ENCODE results near the gene WDR1. TPM values are rescaled to one million over a fixed set of nuclear protein-coding genes. Genes with fewer than 3 reads are reported as not detected.

WDR1 gene
- total and polyA plus RNA-seq, 2 of the 13 experiments (the other 11 are each of a cell fraction or from before 2014, with no cell fraction given), result 106 to 198 TPM

DNA sequence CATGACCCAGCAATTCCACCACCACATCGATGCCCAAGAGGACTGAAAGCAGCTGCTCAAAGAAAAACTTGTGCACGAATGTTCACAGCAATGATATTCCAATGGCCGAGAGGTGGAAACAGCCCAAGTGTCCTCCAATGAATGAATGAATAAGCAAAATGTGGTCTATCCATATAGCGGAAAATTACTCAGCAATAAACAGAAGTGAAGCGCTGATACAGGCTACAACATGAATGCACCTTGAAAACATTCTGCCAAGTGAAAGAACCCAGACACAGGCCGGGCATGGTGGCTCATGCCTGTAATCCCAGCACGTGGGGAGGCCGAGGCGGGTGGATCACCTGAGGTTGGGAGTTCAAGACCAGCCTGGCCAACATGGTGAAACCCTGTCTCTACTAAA, 90.1 kb downstream of the WDR1 start:
- Histone ChIP-seq H2AFZ (ENCODE audit: low read length) (no peak overlapping the region), H3K27me3 (ENCODE audit: control insufficient read depth in 1 of 2, insufficient read depth in 2 of 2, low read length in 2 of 2) (no peaks in the 10 kb centered on the region), H3K9ac (ENCODE audit: insufficient read depth, low read depth, low read length) (no peak overlapping the region), H3K4me3 (replicated peaks in 1 of 3; ENCODE audit: insufficient read depth in 1 of 3, low read depth in 2 of 3, low read length in 3 of 3) (no peak overlapping the region), H4K20me1 (ENCODE audit: insufficient read depth, low read length) (no peaks in the 10 kb centered on the region), H3K79me2 (ENCODE audit: insufficient read depth, low read length) (peaks cover 4% of the 10 kb centered on the region), H3K4me1 (ENCODE audit: insufficient read depth, low read length) (peaks cover 88% of the 10 kb centered on the region), H3K4me2 (ENCODE audit: low read depth, low read length) (no peak overlapping the region), H3K27ac (ENCODE audit: extremely low read length, insufficient read depth, low read length) (no peak overlapping the region), H3K36me3 (replicated peaks in 1 of 2; ENCODE audit: control insufficient read depth in 1 of 2, insufficient read depth in 2 of 2, low read length in 2 of 2) (no peaks in the 10 kb centered on the region), H3K9me3 (ENCODE audit: low read length) (no peaks in the 10 kb centered on the region)
- no peak for ATAC-seq
- no peak for DNase-seq (ENCODE audit: low spot score)
- FAIRE-seq, result no peak
- 82% methylated on average over 9 of the region's 9 CpGs for WGBS (ENCODE audit: low lambda C conversion rate)
- BruUV-seq (replicated peaks), result no TSS peak
- in situ Hi-C loops (cut with HindIII; ENCODE audit: extremely low pct_ligation_motif_present, low pct_unique_long_range_greater_than_20kb) (no loop called here), intact Hi-C loops (cut with micrococcal nuclease; ENCODE audit: unreplicated experiment) (no loop called here)
- no peak for TF ChIP-seq REPIN1 (CRISPR knock-in tag; IDR thresholded peaks at IDR 0.05; ENCODE audit: borderline replicate concordance, low read depth)
- TF ChIP-seq ZSCAN31 (CRISPR knock-in tag; IDR thresholded peaks at IDR 0.05; ENCODE audit: low read depth), result no peak
- ChIA-PET CTCF (ENCODE audit: low intra/inter-chr PET ratio, low total read pairs) (no interaction called here), POLR2A (interaction anchor here (1.0 to 1.5 kb wide), 3 partner anchors 10 to 94 kb away, joined by 3 to 6 read pairs (median 3); no protein-coding TSS in a partner anchor)

- Histone ChIP-seq H3K4me1 (ENCODE audit: insufficient read depth, low read length) (peaks cover 85% of the 10 kb centered on the region), H3K27ac (ENCODE audit: extremely low read length, insufficient read depth, low read length) (peak overlapping the region; percentile 60), H3K4me2 (ENCODE audit: low read depth, low read length) (peak overlapping the region; percentile 46; the same call in 1 of the 2 replicates), H3K36me3 (replicated peaks in 1 of 2; ENCODE audit: control insufficient read depth in 1 of 2, insufficient read depth in 2 of 2, low read length in 2 of 2) (no peaks in the 10 kb centered on the region), H3K79me2 (ENCODE audit: insufficient read depth, low read length) (peaks cover 15% of the 10 kb centered on the region), H4K20me1 (ENCODE audit: insufficient read depth, low read length) (no peaks in the 10 kb centered on the region), H3K27me3 (ENCODE audit: control insufficient read depth in 1 of 2, insufficient read depth in 2 of 2, low read length in 2 of 2) (no peaks in the 10 kb centered on the region), H3K9ac (ENCODE audit: insufficient read depth, low read depth, low read length) (peak overlapping the region; percentile 48; the same call in 1 of the 2 replicates), H3K4me3 (replicated peaks in 1 of 3; ENCODE audit: insufficient read depth in 1 of 3, low read depth in 2 of 3, low read length in 3 of 3) (0 out of 6 replicates have a peak overlapping the region, but pooled peaks of 1 of the 3 experiments have one; percentile 13), H3K9me3 (ENCODE audit: low read length) (no peaks in the 10 kb centered on the region), H2AFZ (ENCODE audit: low read length) (no peak overlapping the region)
- BruUV-seq (replicated peaks), result no TSS peak
- FAIRE-seq (peak; percentile 18), DNase-seq (ENCODE audit: low spot score) (peak; percentile 68), ATAC-seq (peak; percentile 4; the same call in 2 of the 3 replicates)
- in situ Hi-C loops (cut with HindIII; ENCODE audit: extremely low pct_ligation_motif_present, low pct_unique_long_range_greater_than_20kb), result no loop called here
- ChIA-PET POLR2A (interaction anchor here (0.6 to 1.5 kb wide), 3 partner anchors 9 to 92 kb away, joined by 3 to 6 read pairs (median 3); no protein-coding TSS in a partner anchor), CTCF (ENCODE audit: low intra/inter-chr PET ratio, low total read pairs) (no interaction called here)
- WGBS (ENCODE audit: low lambda C conversion rate), result 32% methylated on average over 3 of the region's 3 CpGs
- intact Hi-C loops (cut with micrococcal nuclease; ENCODE audit: unreplicated experiment), result no loop called here
- TF ChIP-seq ZNF788 (CRISPR knock-in tag; IDR thresholded peaks at IDR 0.05; ENCODE audit: borderline replicate concordance) (no peak), HNRNPUL1 (IDR thresholded peaks at IDR 0.05; ENCODE audit: low read depth, low read length) (no peak), JARID2 (CRISPR knock-in tag; IDR thresholded peaks at IDR 0.05; ENCODE audit: insufficient replicate concordance) (no peak), ZNF703 (CRISPR knock-in tag; IDR thresholded peaks at IDR 0.05; ENCODE audit: borderline replicate concordance) (no peak), NFKBIZ (CRISPR knock-in tag; IDR thresholded peaks at IDR 0.05) (no peak), MIXL1 (CRISPR knock-in tag; IDR thresholded peaks at IDR 0.05) (peak; percentile 61; the same call in 1 of the 2 replicates), CREB1 (IDR thresholded peaks at IDR 0.05) (peak; percentile 65; the same call in 1 of the 2 replicates), CREB1 (CRISPR knock-in tag; IDR thresholded peaks at IDR 0.05) (peak; percentile 65), PATZ1 (CRISPR knock-in tag; IDR thresholded peaks at IDR 0.05) (0 out of 2 replicates have a peak, but pooled peaks have one; percentile 17), MYPOP (CRISPR knock-in tag; IDR thresholded peaks at IDR 0.05) (0 out of 2 replicates have a peak, but pooled peaks have one; percentile 18), MEIS2 (CRISPR knock-in tag; IDR thresholded peaks at IDR 0.05) (0 out of 2 replicates have a peak, but pooled peaks have one; percentile 39)
- TF ChIP-seq, protein P1, sequence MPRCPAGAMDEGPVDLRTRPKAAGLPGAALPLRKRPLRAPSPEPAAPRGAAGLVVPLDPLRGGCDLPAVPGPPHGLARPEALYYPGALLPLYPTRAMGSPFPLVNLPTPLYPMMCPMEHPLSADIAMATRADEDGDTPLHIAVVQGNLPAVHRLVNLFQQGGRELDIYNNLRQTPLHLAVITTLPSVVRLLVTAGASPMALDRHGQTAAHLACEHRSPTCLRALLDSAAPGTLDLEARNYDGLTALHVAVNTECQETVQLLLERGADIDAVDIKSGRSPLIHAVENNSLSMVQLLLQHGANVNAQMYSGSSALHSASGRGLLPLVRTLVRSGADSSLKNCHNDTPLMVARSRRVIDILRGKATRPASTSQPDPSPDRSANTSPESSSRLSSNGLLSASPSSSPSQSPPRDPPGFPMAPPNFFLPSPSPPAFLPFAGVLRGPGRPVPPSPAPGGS (CRISPR knock-in tag; IDR thresholded peaks at IDR 0.05), result no peak
These were observed 91.3 kb downstream of the WDR1 start for GRCh38 chr4:10025230-10025806.
